GM18909 (cell line): Measurements from ENCODE around the gene LIPE.
"Not testable (repeated sequence)": the region's sequence is repeated elsewhere in the genome, so short reads cannot be mapped to it uniquely, and the experiment has no call there.

Source experiments
- ATAC-seq: cut with Tn5 transposase; IDR thresholded peaks from one replicate; pipeline ENCODE4 v1.9.1; 2021; ENCODE audit warnings: mild to moderate bottlenecking; ENCODE audit not compliant: unreplicated experiment, poor library complexity

Gene LIPE

DNA sequence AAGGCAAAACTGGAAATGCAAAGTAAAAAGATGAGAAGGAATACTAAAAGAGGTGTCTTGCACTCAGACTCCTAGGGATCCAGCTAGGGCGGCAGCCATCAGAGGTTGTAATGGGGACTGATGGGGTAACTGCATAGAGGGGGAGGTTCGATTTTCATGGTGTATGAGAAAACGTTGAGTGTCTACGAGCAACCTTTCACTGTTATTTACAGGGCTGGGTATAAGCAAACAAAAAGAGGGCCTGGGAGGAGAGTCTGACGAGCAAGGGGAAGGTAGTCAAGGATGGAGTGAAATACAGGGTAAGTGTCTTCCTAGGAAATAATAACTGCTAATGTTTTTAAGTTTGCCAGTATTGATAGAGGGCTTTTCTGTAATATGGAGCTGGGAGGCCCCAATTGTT is 21.1 kb upstream of the LIPE start:
- not testable (repeated sequence) for ATAC-seq

DNA sequence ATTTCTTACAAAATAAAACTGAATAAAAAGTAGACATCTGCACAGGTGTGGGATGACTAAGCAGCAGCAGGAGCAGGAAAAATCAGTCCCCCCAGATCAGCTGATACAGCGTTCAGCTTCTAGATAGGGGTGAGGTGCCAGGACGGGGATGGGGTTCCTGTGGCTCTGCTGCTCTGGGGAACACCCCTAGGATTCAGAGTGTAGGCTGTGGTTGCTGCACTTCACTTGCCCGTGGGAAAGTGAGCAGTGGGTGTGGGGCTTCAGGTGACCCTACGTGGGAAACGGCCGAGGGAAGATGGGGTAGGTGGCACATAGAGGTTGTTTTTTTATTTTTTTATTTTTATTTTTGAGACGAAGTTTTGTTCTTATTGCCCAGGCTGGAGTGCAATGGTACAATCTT is 18.8 kb upstream of the LIPE start:
- no peak for ATAC-seq

DNA sequence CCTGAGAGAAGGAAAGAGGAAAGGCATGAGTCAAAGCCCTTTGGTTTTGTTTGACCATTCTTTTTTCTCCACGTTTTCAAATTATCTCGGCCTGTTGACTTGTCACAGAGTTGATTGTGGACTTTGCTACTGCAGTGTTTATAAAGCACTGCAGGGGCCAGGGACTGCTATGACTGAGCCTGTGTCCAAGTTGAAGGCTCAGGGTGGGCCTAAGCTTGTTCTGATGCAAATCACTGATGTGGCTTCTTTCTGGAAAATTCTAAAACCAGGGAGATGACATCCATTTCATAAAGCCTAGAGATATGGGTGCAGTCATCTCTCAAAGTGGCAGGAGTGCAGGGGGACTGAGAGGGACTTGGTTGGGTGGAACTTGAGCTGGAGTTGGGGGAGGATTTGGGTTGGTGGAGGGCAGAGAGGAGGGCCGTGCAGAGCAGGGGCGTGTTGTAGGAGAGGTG is 16.8 kb upstream of the LIPE start:
- no peak for ATAC-seq

DNA sequence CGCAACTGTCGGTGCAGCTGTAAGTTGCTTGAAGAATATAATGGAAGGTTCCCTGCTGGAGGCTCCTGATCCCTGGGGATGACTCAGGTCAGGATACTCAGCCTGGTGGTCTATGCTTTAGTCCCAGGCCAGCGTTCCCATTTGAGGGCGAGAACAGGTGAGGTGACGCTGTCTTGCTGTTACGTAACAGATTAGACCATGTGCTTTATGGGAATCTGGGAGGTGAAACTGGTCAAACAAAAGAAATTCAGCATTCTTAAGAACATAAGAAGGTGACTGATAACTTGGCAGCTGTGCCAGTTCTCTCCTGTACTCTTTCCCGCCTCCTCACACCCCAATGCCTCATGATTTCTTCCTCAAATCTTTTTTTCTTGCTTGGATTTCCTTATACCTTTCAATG is 15.6 kb upstream of the LIPE start, which contains the start of gene CXCL17:
Gene CXCL17 (minus strand): TSS at position 114 of the 400 bp plus-strand sequence. CDS start 114 bp downstream, outside the sequence.
- ATAC-seq, result no peak

DNA sequence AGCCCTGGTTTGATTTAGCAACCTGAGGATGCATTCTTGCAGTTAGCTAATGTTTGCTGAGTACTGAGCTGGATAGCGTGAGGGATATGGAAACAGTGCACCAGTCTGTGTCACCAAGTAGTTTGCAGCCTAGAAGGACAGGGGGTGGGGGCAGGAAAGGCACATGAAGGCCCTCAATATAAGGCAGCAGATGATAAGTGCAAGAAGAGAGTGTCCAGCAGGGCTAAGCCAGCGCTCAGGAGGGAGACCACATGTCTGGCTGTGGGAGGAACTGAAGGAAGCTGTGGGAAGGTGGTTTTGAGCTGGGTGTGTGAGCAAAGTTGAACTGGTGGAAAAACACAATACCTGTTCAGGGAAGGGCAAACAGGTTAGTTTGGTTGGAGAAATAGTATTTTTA is 13.9 kb upstream of the LIPE start:
- no peak for ATAC-seq

DNA sequence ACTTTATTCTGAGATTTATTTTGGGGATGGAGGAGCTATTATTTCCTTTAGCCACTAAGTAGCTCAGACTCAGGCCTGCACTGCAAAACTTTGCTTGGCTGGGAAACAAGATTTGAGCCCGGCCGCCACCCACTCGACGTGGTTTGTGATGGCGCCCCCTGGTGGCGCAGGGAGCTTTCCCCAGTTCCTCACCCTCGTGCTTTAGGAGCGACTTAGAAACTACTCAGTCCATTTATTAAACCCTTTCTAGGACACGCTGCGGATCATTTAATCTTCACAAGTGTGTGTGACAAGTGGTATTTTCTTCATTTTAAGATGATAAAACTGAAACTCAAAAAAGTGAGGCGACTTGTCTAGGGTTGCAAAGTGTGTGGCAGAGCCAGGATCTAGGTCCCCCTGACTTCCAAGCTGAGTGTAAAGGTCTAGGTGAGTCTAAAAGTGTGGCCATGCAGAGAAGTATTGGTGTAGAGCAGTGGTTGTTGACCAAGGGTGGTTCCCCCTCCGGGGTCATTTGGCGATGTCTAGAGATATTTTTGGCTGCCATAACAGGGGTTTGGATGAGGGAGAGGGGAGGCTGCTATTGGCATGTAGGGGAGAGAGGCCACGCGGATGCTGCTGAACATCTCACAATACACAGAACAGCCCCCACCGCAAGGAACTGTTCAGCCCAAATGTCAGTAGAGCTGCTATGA is 13.3 kb upstream of the LIPE start:
- no peak for ATAC-seq

DNA sequence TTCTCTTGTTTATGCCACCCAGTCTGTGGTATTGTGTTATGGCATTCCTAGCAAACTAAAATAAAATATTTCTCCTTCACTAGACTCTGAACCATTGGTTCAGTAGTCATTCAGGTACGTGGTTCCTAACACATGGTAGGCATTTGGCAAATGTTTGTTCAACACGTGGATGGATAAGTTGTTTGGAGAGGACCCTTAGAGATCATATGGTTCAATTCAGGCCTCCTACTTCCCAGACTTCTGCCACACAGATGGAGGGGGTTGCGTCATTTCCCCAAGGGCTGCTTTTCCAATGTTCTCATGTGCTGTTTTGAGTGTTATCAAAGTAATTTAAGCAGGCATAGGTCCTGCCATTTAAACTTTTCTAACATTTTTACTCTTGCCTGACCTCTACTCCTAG is 8.8 kb upstream of the LIPE start:
- no peak for ATAC-seq

DNA sequence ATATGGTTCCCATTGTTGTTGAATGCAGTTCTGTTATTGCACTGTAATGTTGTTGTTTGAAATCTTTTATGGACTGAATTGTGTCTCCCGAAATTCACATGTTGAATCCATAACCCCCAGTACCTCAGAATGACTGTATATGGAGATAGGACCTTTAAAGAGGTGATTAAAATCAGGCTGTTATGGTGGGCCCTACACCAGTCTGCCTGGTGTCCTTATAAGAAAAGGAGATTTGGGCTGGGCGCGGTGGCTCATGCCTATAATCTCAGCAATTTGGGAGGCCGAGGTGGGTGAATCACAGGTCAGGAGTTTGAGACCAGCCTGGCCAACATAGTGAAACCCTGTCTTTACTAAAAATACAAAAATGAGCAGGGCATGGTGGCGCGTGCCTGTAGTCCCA is 8.1 kb upstream of the LIPE start:
- ATAC-seq, result no peak

DNA sequence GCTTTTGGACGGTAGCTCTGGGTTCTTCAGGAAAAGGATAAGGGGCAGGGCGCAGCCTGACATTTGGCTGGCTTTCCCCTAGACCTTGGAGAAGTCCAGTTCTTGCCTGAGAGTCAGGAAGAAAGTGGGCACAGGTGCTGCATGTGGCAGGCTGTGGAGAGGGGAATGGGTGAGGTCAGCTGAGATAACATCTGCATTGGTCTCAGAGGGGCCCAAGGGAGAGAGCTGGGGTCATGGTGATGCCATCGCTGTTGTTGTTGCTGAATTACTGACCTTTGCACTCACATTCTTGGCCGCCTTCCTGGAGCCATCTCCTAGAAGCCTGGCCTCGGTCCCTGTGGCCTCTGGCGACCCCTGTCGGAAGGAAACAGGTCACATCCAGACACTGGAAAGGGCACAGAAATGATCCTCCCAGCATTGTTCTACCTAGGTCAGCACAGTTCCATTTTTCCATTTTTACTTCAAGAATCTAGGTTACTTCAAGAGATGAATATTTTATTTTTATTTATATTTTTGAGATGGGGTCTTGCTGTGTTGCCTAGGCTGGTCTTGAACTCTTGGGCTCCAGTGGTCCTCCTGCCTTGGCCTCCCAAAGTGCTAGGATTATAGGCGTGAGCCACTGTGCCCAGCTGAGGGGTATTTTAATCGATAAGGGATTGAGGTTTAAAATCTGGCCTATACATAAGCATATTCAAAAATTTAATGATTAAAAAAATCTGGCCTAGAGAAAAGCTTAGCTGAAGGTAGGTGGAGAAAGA is 6.5 kb upstream of the LIPE start:
- ATAC-seq, result no peak

DNA sequence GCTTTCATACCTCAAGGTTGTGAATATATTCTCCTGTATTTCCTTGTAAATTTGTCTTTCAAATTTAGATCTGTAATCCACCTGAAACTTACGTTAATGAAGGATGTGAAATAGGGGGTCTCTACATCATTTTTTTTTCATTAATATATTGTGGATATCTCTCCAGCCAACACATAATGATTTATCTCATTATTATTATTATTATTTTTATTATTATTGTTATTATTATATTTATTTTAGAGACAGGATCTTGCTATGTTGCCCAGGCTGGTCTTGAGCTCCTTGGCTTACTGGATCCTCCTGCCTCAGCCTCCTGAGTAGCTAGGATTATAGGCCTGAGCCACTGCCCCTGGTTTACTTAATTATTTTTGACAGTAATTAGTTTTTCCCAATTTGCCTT is 4.3 kb upstream of the LIPE start:
- no peak for ATAC-seq

DNA sequence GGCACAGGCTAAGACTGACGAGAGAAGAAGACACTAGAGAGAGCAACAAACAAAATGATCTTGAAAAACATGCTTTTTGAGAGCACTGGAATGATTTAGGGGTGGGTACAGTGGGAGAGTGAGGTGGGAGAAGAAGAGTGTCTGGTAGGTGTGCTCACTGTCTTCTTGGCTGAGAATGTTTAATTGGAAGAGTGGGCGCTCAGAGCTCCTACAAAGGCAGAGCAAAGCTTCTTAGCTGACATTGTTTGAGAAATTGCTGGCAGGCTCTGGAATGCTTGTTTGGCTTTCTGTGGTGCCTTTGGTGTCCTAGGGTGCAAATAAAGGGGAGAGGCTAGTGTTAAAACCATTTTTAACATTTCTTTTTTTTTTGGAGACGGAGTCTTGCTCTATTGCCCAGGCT is 1.5 kb upstream of the LIPE start:
- ATAC-seq, result no peak

DNA sequence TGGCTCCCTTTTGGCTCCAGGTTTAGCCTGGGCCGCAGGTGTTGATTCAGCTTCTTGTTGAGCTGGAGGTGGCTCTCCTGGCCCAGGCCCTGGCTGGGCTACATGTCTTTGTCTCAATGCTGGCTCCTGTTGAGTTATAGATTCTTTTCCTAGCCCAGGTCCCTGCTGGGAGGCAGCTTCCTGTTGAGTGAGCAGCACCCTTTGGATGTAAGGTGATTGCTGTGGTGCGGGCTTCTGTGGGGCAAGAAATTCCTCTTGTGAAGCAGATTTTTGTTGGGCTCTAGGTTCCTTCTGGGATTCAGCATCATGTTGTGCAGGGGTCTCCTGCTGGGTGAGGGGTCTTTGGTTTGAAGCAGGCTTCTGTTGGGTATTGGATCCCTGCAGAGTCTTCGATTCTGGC is 545 bp downstream of the LIPE start:
- no peak for ATAC-seq

DNA sequence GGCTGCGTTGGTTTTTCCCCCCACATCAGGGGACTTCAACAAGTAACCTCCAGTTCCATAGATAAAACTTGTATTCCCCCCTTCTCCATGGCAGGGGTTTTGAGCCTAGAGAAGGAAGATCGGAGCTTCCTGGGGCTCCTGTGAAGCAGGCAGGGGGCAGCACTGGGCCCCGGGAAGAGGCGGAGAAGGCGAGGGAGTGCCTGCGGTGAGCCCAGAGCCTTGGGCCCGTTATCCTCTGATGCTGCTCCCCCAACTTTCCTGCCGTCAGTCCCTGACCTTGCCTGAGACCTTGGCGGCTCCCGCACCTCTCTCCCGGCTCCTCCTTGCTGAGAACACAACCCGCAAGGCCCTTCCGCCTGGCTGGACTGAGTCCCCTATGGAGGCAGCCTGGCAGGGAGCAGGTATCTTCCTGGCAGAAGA is 2.5 kb downstream of the LIPE start:
- no peak for ATAC-seq

DNA sequence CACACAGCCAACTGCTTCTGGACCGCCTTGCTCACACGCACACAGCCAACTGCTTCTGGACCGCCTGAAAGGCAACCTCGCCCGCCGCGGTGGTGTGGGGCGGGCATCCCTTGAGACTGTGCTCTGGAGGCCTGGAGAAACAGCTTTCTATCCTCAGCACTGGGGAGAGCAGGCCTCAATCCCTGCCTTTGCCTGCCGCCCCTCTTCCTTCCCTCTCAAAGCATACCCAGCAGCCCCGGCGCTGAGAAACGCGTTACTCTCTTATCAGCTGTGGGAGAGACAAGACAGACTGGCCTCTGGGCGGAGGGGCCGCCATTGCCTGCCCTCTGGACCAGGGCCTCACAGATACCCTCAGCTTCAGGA is 2.9 kb downstream of the LIPE start:
- no peak for ATAC-seq

DNA sequence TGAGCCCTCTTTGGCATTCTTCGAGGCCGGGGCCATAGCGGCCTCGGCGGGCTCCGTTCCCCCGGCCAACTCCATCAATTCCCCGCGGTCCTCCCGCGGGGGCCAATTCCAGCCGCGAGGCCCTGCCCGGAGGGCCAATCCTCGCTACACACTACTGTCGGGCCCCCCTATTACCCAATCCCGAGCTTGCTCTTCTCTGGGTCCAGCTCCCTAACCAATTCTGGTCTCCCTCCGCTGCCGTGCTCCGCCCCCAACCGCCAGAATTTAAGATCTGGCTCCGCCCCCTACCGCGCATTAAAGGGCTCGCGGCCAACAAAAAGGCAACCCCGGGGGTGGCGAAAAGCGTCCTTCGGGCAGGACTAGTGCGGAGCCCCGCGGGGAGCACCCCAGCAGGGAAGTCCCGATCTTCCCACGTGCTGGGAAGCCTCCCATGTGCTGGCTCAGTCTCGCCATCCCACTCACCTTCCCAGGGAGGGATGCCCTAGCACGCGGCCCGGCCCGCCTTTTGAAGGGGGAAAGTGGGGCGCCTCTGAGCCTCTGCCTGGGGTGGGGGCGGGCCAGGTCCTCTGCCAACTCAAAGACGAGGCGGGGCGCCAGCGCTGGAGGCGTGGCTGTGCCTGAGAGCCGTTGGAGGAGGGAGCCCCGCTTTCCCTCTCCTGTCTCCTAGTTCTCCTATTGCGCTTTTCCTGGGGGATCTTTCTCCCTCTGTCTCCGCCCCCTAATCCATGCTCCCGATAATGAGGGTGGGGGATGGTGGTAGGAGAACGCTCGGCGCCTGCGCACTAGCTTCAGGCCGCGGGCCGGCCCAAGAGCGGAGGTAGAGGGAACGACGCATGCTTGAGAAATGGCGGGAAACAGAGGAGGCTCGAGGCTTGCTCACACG is 3.5 kb downstream of the LIPE start:
- peak; percentile 88 for ATAC-seq

DNA sequence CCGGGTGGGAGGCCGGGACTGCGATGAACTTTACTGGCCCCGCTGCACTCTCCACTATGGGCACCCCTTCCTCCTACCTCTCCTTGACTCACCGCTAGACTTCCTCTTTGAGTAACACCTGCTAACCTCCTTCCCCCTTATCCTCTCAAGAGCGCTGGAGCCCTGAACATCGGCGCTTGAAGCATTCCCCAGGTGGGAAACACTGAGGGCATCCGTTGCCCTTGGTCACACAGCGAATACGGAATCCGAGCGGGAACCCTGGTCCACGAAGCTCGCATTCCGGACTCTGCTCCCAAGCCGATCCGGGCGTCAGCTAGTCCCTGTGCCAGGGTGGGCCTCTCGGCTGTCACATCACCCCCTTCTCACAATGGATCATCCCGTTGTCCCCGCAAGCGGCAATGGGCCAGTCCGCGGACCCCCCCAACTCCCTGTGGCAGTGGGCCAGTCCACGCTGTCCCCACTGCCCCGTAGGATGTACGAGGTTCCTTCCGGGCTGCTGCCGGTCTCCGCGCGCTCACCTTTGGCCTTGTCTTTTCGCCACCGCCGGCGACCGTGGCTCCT is 4.2 kb downstream of the LIPE start:
- ATAC-seq, result peak; percentile 39

DNA sequence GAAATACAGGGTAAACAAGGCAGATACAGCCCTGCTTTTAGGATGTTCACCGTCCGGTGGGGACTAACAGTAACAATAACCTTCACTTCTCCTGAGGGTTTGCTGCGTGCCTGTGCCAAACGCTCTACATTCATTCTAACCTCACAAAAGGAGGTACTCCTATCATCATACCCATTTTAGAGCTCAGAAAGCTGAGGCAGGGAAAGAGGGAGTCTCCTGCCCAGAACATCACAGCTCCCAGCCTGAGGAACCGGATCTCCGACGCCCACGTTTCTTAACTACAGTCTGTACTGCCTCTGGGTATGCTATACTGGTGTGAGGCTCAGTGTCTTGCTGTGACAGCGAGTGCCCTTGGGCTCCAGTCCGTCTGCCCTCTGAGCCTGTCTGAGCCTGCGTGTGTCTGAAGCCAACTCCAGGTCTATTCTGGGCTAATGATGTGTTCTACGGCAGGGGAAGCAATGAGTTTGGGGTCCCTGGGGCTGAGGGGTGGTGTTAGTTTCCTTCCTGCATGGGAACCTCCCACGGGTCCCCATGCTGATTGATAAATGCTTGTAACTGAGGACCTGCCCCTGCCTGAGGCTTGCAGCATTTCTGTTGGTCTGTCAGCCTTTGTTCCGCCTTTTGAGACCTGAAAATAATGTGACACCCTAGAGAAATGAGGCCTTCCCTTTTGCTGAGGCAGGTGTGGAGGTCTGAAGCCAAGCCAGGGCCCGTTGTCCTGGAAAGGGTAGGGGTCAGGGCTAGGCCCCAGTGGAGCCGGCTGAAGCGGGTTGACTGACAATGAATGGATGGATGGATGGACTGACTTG is 4.9 kb downstream of the LIPE start:
- ATAC-seq, result no peak

DNA sequence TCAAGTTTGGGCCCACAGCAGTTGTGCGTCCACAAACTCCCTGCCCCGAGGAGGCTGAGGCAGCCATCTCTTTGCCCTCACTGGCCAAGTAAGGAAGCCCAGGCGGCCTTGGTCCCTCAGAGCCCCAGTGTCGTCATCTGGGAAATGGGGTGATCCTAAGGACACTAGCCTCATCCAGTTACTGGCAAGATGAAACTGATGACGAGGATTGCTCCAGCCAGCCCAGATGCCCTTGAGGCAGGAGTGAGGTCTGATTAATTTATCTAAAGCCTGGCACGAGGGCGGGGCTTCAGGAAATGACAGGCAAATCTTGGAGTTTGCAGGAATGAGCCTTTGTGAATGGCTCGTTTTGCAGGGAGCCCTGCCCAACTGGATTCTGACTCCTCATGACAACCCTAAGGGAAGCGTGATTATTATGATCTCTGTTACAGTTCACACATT is 5.6 kb downstream of the LIPE start:
- ATAC-seq, result no peak

DNA sequence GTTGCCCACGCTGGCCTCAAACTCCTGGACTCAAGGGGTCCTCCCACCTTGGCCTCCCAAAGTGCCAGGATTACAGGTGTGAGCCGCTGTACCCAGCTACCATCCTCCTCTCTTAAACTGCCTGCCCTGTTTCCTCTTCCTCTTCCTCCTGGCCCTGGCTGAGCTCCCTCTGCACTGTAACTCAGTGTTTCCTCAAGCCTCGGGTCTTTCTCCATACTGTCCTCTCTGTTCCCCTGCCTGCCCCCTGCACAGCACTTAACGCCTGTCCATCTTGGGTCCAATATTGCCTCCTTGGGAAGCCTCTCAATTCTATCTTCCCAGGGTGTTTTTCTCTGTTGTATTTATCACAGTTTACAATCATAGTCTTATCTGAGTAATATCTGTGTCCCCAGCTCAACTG is 6.1 kb downstream of the LIPE start:
- no peak for ATAC-seq

DNA sequence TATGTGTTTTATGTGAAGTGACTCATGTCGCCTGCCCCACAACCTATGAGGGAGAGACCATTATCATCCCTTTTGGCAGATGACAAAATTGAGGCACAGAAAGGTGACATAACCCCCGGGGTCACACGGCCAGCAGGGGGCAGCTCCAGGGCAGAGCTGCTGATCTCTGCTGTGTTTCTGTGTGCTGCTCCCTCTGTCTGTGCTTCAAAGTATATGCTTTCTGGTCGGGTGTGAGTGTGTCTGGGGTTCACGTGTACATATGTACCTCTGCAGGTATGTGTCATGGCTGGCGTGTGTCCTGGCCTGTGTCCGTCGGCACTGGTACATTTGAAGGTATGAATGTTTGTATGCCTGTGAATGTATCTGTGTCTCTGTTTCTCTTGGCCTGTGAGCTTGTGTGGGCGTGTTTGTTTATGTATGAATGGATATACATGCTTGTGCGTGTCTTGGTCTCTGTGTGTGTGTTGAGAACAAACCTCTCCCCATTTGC is 7.1 kb downstream of the LIPE start:
- no peak for ATAC-seq
